Smooth muscle cell (in vitro differentiated cells): ENCODE results near the gene ATF2. TPM values are rescaled to one million over a fixed set of nuclear protein-coding genes. Genes with fewer than 3 reads are reported as not detected.

Experiments
- DNase-seq: peaks from one replicate; lab custom pipeline; 2025; ENCODE audit not compliant: unreplicated experiment; lab: John Stamatoyannopoulos, UW
- H2AFZ ChIP-seq: fragments of 200-600 bp; sonication (generic); 2 replicates; pipeline ENCODE4 v1.6.0; 2016; ENCODE audit warnings: antibody characterized with exemption, low read depth, mild to moderate bottlenecking
- H3F3A ChIP-seq: fragments of 200-600 bp; sonication (generic); 2 replicates; pipeline ENCODE4 v1.6.0; 2017; ENCODE audit warnings: antibody characterized with exemption, low read depth
- H3K27ac ChIP-seq: fragments of 200-600 bp; sonication (generic); 2 replicates; pipeline ENCODE4 v1.5.1; 2016; ENCODE audit warnings: low read depth, mild to moderate bottlenecking
- H3K27me3 ChIP-seq: fragments of 200-600 bp; sonication (generic); 2 replicates; pipeline ENCODE4 v1.6.1; 2016; ENCODE audit warnings: low read depth, mild to moderate bottlenecking
- H3K36me3 ChIP-seq: fragments of 200-600 bp; sonication (generic); 2 replicates; pipeline ENCODE4 v1.5.1; 2016; ENCODE audit warnings: low read depth
- H3K4me1 ChIP-seq: fragments of 200-600 bp; sonication (generic); 2 replicates; pipeline ENCODE4 v1.5.1; 2016; ENCODE audit warnings: low read depth
- H3K4me2 ChIP-seq: fragments of 200-600 bp; sonication (generic); 2 replicates; pipeline ENCODE4 v1.6.0; 2016; ENCODE audit warnings: mild to moderate bottlenecking
- H3K4me3 ChIP-seq: fragments of 200-600 bp; sonication (generic); 2 replicates; pipeline ENCODE4 v1.5.1; 2016; ENCODE audit warnings: mild to moderate bottlenecking
- H3K79me2 ChIP-seq: fragments of 200-600 bp; sonication (generic); 2 replicates; pipeline ENCODE4 v1.6.0; 2016; ENCODE audit warnings: low read depth, mild to moderate bottlenecking
- H3K9ac ChIP-seq: fragments of 200-600 bp; sonication (generic); 2 replicates; pipeline ENCODE4 v1.6.0; 2016; ENCODE audit warnings: low read depth
- H3K9me3 ChIP-seq: fragments of 200-600 bp; sonication (generic); replicated peaks from 2 replicates; pipeline ENCODE4 v1.5.1; 2016; ENCODE audit warnings: low read depth
- H4K20me1 ChIP-seq: fragments of 200-600 bp; sonication (generic); 2 replicates; pipeline ENCODE4 v1.6.0; 2016; ENCODE audit warnings: low read depth
- WGBS: methylation state at CpG from one replicate; pipeline ENCODE4 v1.1.7; 2016; ENCODE audit warnings: low lambda C conversion rate; 5-methylcytosine and 5-hydroxymethylcytosine counted together
- polyA plus RNA-seq: library from polyadenylated mRNA; unstranded; fragments of >200 nt; fragmentation: Nextera tagmentation; extraction: Ambion mirVana; gene quantifications from 2 replicates; pipeline ENCODE4 v1.2.1, GENCODE V29; 2016
- total RNA-seq: library from RNA; depleted of rRNA; stranded (reverse); fragments of >200 nt; gene quantifications from 2 replicates; pipeline ENCODE4 v1.2.3, GENCODE V29; 2014
- TF ChIP-seq, protein P1 (sequence below): fragments of 200-600 bp; sonication (generic); IDR thresholded peaks from 2 replicates; pipeline ENCODE4 v1.5.1; 2017; ENCODE audit warnings: borderline replicate concordance, mild to moderate bottlenecking, antibody characterized with exemption; ENCODE audit not compliant: insufficient read depth, poor library complexity, severe bottlenecking

The ATF2 gene
- total and polyA plus RNA-seq, 2 experiments from 2014 or later = 28.0 to 59.6 TPM

DNA sequence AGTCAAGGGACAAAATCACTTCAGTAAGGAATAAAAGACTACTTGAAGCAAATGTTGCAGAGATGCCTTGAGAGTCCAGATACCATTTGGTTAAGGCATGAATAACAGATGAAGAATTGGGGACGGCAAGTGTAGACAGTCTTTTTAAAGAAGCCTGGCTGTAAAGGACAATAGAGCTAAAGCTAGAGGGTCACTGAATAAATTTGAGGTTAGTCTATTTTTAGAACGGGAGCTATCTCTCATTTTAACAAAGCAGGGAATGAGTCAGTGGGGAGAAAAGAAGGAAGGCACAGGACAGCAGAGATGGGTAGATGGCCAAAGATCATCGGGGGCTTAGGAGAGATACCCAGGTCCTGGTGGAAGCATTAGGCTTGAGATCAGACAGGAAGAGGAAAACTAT is 132.2 kb downstream of the ATF2 start:
- no peak for DNase-seq
- Histone ChIP-seq H3K27ac (no peak overlapping the region), H3K4me1 (no peaks in the 10 kb centered on the region), H4K20me1 (no peaks in the 10 kb centered on the region), H3K79me2 (no peaks in the 10 kb centered on the region), H3K9me3 (no peaks in the 10 kb centered on the region), H3K36me3 (no peaks in the 10 kb centered on the region), H3K27me3 (no peaks in the 10 kb centered on the region), H2AFZ (no peak overlapping the region), H3K9ac (no peak overlapping the region), H3K4me3 (no peak overlapping the region), H3F3A (no peaks in the 10 kb centered on the region), H3K4me2 (no peak overlapping the region)
- TF ChIP-seq, protein P1, sequence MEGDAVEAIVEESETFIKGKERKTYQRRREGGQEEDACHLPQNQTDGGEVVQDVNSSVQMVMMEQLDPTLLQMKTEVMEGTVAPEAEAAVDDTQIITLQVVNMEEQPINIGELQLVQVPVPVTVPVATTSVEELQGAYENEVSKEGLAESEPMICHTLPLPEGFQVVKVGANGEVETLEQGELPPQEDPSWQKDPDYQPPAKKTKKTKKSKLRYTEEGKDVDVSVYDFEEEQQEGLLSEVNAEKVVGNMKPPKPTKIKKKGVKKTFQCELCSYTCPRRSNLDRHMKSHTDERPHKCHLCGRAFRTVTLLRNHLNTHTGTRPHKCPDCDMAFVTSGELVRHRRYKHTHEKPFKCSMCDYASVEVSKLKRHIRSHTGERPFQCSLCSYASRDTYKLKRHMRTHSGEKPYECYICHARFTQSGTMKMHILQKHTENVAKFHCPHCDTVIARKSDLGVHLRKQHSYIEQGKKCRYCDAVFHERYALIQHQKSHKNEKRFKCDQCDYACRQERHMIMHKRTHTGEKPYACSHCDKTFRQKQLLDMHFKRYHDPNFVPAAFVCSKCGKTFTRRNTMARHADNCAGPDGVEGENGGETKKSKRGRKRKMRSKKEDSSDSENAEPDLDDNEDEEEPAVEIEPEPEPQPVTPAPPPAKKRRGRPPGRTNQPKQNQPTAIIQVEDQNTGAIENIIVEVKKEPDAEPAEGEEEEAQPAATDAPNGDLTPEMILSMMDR = no peak
- 75% methylated on average over 3 of the region's 3 CpGs for WGBS

DNA sequence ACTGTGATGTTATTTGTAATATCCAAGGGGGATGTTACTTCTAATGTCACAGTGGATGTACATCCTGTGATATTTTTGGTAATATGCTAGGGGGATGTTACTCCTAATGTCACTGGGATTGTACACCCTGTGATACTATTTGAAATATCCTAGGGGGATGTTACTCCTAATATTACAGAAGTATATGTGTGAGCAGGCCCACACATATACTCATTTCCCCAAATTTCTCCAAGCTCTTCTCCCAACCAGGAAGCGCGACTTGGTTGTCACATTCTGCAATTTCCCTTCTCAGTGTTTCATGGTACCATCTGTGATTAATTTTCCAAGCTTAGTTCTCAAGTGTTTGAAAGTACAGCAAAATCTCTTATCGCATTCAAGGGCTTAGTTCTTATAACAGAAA is 133.3 kb downstream of the ATF2 start:
- no peak overlapping the region for H3K9ac ChIP-seq
- H3K4me1 ChIP-seq = no peaks in the 10 kb centered on the region
- no peak overlapping the region for H3K4me2 ChIP-seq
- no peak overlapping the region for H2AFZ ChIP-seq
- 73% methylated on average over 3 of the region's 3 CpGs for WGBS
- H3F3A ChIP-seq = no peaks in the 10 kb centered on the region
- no peak for DNase-seq
- no peaks in the 10 kb centered on the region for H3K9me3 ChIP-seq
- TF ChIP-seq, protein P1 = no peak
- H3K36me3 ChIP-seq = no peaks in the 10 kb centered on the region
- no peak overlapping the region for H3K4me3 ChIP-seq
- no peaks in the 10 kb centered on the region for H3K79me2 ChIP-seq
- no peaks in the 10 kb centered on the region for H4K20me1 ChIP-seq
- no peaks in the 10 kb centered on the region for H3K27me3 ChIP-seq
- H3K27ac ChIP-seq = no peak overlapping the region

DNA sequence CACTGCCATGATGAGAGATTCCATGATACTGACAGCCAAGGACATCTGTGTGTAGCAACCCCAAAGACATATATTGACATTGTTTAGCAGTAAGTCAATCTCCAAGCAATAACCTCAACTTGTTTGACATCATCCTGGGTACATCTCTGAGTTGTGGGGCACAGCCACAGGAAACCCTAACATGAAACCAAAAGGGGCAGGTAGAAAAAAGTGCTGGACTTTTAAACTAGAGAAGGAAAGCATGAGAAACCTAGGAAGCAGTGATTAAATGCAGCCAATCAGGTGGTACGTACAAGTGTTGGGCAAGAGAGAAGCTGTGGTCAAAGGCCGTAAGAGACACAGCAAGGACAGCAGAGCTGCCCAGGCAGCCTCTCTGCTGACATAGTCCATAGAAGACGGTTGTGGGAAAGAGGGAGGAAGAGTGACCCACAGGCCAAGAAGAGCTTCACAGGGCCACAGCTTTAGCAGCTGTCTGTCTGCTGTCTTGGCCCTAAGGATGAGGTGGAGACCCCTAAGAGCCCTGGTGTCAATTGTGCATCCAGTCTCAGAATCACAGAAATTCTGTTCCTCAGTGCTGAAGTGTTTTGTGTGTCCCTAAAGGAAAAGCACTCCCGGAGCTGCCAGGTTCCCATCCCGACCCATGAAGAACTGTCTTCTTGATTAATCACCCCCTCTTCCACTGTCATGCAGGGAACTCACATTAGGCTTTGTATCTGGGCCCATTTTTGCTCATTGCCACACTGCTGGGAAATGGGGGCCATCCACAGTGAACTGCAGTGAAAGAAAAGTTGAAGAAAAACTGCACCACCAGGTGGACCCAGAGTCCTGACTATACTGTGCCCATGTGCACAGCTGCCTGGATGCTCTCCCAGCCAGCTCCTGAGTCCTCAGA is 137.4 kb downstream of the ATF2 start:
- Histone ChIP-seq H3K27me3 (no peaks in the 10 kb centered on the region), H3K4me2 (no peak overlapping the region), H3K4me3 (no peak overlapping the region), H4K20me1 (no peaks in the 10 kb centered on the region), H3F3A (no peaks in the 10 kb centered on the region), H3K4me1 (peaks cover 17% of the 10 kb centered on the region), H3K27ac (no peak overlapping the region), H2AFZ (no peak overlapping the region), H3K9ac (no peak overlapping the region), H3K9me3 (no peaks in the 10 kb centered on the region), H3K79me2 (no peaks in the 10 kb centered on the region), H3K36me3 (no peaks in the 10 kb centered on the region)
- TF ChIP-seq, protein P1 = peak; percentile 28
- WGBS = 89% methylated on average over 5 of the region's 5 CpGs
- no peak for DNase-seq
